ENCODE data around the gene SLC29A2.

GRCh38 chr11:66409226-66409625 lies 37.7 kb upstream of the SLC29A2 start:
- TF ChIP-seq POLR2A (IDR thresholded peaks at IDR 0.05) (no peak), CTCF (IDR thresholded peaks at IDR 0.05) (no peak)

Measured in tibial nerve (tissue), 3 donors.